Muscle of leg (tissue), 11 donors: ENCODE results near the gene PRMT9. TPM values are rescaled to one million over a fixed set of nuclear protein-coding genes. Genes with fewer than 3 reads are reported as not detected.

Experiments
- DNase-seq: peaks from one replicate; pipeline ENCODE4 v3.0.0; 2013
- H3K27ac ChIP-seq: one replicate; pipeline ENCODE4 v1.5.1; 2013; ENCODE audit warnings: mild to moderate bottlenecking, low read length, control low read depth
- H3K27me3 ChIP-seq: one replicate; pipeline ENCODE4 v1.6.1; 2013; ENCODE audit warnings: low read length; ENCODE audit not compliant: control insufficient read depth, insufficient read depth
- H3K36me3 ChIP-seq: one replicate; pipeline ENCODE4 v1.6.1; 2013; ENCODE audit warnings: low read length; ENCODE audit not compliant: control insufficient read depth, insufficient read depth
- H3K4me1 ChIP-seq: one replicate; pipeline ENCODE4 v1.6.1; 2013; ENCODE audit warnings: low read length; ENCODE audit not compliant: control insufficient read depth, insufficient read depth
- H3K4me3 ChIP-seq: one replicate; pipeline ENCODE4 v1.5.1; 2013; ENCODE audit warnings: low read length, control low read depth
- H3K9me3 ChIP-seq: replicated peaks from 2 replicates; pipeline ENCODE4 v1.6.1; 2013; ENCODE audit warnings: low read depth, low read length; ENCODE audit not compliant: control insufficient read depth
- whole genome bisulfite sequencing: methylation state at CpG from one replicate; pipeline ENCODE4 v1.1.5; 2013; ENCODE audit warnings: missing lambda C conversion rate; ENCODE audit not compliant: insufficient coverage; 5-methylcytosine and 5-hydroxymethylcytosine counted together
- polyA plus RNA-seq, 8 donors: library from polyadenylated mRNA; unstranded; fragments of 120-200 nt; gene quantifications; one replicate each; pipeline versions ENCODE4 v1.2.1 to v1.2.3, GENCODE V29; 2013; ENCODE audit warnings: inconsistent platforms in 1 of 8, low replicate concordance in 1 of 8; ENCODE audit not compliant: insufficient read length in 8 of 8, insufficient read depth in 1 of 8
- total RNA-seq: library from RNA; stranded (reverse); fragments of 120-200 nt; gene quantifications from one replicate; pipeline ENCODE4 v1.2.4, GENCODE V29; 2013

The PRMT9 gene
- total and polyA plus RNA-seq, 9 donors, result 9.0 to 14.2 (median 10.2) TPM

GRCh38 chr4:147599206-147599605, 84.8 kb downstream of the PRMT9 start:
- Histone ChIP-seq H3K4me3 (no peak overlapping the region), H3K27me3 (no peaks in the 10 kb centered on the region), H3K9me3 (no peaks in the 10 kb centered on the region), H3K27ac (no peak overlapping the region), H3K36me3 (no peaks in the 10 kb centered on the region), H3K4me1 (no peaks in the 10 kb centered on the region)
- no peak for DNase-seq
- no CpG with 5 or more reads among the region's 1 CpG for WGBS

GRCh38 chr4:147597561-147597960, 86.4 kb downstream of the PRMT9 start:
- no peak overlapping the region for H3K4me3 ChIP-seq
- no peaks in the 10 kb centered on the region for H3K27me3 ChIP-seq
- no peaks in the 10 kb centered on the region for H3K9me3 ChIP-seq
- WGBS, result no CpG with 5 or more reads among the region's 2 CpGs
- H3K27ac ChIP-seq, result no peak overlapping the region
- no peaks in the 10 kb centered on the region for H3K36me3 ChIP-seq
- DNase-seq, result no peak
- H3K4me1 ChIP-seq, result no peaks in the 10 kb centered on the region

DNA sequence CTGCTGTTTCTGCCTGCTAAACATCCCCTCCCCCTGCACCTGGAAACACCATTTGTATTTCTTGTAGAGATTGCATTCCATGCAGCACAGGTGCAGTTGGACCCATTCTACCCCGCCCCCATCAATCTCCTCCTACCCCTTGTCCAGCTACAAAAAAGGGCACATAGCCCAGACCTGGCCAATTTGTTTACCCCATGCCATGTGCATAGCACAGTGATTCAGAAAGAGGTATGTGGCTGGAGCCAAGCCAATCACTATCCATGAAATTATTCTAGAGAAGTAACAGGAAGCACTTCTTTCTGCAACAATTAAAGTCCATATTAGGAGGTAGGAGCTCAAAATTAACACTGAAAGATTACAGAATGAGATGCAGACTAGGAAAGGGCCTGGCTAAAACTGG, 87.0 kb downstream of the PRMT9 start:
- H3K4me1 ChIP-seq, result no peaks in the 10 kb centered on the region
- no peak for DNase-seq
- H3K36me3 ChIP-seq, result no peaks in the 10 kb centered on the region
- WGBS, result no CpG with 5 or more reads among the region's 1 CpG
- H3K4me3 ChIP-seq, result no peak overlapping the region
- H3K27ac ChIP-seq, result no peak overlapping the region
- no peaks in the 10 kb centered on the region for H3K9me3 ChIP-seq
- no peaks in the 10 kb centered on the region for H3K27me3 ChIP-seq

GRCh38 chr4:147596377-147596776, 87.6 kb downstream of the PRMT9 start:
- peak; percentile 46 for DNase-seq
- no CpG with 5 or more reads among the region's 1 CpG for WGBS
- no peaks in the 10 kb centered on the region for H3K9me3 ChIP-seq

DNA sequence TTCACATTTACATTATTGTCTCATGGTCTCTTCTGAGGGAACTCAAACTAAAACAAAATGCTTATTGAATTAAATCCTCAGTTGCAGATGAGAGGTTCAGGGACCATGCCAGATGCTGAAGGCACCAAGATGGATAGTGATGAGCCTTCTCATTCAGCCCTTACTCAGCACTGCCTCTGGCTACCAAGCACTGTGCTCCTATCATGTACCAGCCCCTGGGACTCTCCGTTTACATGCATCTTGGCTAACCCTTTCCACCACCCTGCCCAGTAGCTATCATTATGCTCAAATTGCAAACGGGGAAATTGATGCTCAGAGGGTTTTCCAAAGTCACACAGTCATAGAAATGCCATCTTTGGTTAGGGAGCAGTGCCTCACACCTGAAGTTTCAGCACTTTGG, 89.4 kb downstream of the PRMT9 start:
- Histone ChIP-seq H3K36me3 (no peaks in the 10 kb centered on the region), H3K4me3 (no peak overlapping the region), H3K27ac (no peak overlapping the region), H3K9me3 (no peaks in the 10 kb centered on the region), H3K27me3 (no peaks in the 10 kb centered on the region), H3K4me1 (no peaks in the 10 kb centered on the region)
- WGBS, result 75% methylated on average over 2 of the region's 2 CpGs
- no peak for DNase-seq

More at GRCh38 chr4:147596377-147596776, 87.6 kb downstream of the PRMT9 start:
- Histone ChIP-seq H3K4me1 (no peaks in the 10 kb centered on the region), H3K36me3 (no peaks in the 10 kb centered on the region), H3K27ac (no peak overlapping the region), H3K4me3 (no peak overlapping the region), H3K27me3 (no peaks in the 10 kb centered on the region)

DNA sequence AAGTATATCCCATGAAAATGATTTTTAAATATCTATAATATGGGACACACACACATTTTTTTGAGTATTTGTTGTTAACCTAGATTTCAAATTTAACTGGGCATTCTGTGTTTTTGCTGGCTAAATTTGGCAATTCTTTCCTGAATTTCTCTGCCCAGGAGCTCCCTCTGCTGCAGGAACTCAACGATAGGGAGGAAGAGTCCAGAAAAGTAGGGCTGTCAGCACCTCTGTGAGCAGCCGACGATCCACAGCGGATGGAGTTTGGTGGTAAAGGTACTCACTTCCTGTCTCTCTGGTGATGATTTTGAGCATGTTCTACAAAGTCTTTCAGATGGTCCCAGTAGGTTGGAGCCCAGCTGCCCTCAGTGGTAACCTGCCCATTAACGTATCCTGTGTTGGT, 89.9 kb downstream of the PRMT9 start:
- H3K27me3 ChIP-seq, result no peaks in the 10 kb centered on the region
- H3K4me3 ChIP-seq, result no peak overlapping the region
- WGBS, result 40% methylated on average over 1 of the region's 5 CpGs
- H3K27ac ChIP-seq, result no peak overlapping the region
- no peaks in the 10 kb centered on the region for H3K9me3 ChIP-seq
- DNase-seq, result no peak
- H3K4me1 ChIP-seq, result no peaks in the 10 kb centered on the region
- no peaks in the 10 kb centered on the region for H3K36me3 ChIP-seq

GRCh38 chr4:147591106-147591505, 92.9 kb downstream of the PRMT9 start:
- no peaks in the 10 kb centered on the region for H3K4me1 ChIP-seq
- H3K27me3 ChIP-seq, result no peaks in the 10 kb centered on the region
- no peak for DNase-seq
- H3K27ac ChIP-seq, result no peak overlapping the region
- no peaks in the 10 kb centered on the region for H3K9me3 ChIP-seq
- no peak overlapping the region for H3K4me3 ChIP-seq
- H3K36me3 ChIP-seq, result no peaks in the 10 kb centered on the region

GRCh38 chr4:147590249-147590920, 93.6 kb downstream of the PRMT9 start:
- no peaks in the 10 kb centered on the region for H3K9me3 ChIP-seq
- no peak overlapping the region for H3K27ac ChIP-seq
- H3K4me3 ChIP-seq, result no peak overlapping the region
- H3K4me1 ChIP-seq, result no peaks in the 10 kb centered on the region
- H3K36me3 ChIP-seq, result no peaks in the 10 kb centered on the region
- peak; percentile 84 for DNase-seq
- WGBS, result no CpG with 5 or more reads among the region's 12 CpGs
- no peaks in the 10 kb centered on the region for H3K27me3 ChIP-seq

DNA sequence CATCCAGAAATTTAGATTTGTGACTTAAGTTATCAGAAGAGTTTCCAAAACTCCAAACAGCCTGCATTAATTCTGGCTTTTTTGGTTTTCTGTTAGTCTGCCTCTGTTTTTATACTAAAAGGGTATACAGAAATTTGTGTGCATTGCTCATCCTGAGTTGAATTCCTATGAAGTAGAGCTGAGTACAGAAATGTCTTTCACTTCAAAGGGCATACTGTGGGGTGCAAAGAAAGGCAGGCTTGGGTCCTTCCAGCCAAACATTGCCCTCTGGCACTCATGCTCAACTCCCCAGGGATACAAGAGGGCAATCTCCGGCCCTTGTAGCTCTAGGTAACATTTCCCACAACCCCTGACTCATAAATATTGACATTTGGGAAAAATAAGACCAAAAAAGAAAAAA, 94.4 kb downstream of the PRMT9 start:
- Histone ChIP-seq H3K9me3 (no peaks in the 10 kb centered on the region), H3K4me3 (no peak overlapping the region), H3K4me1 (no peaks in the 10 kb centered on the region), H3K27ac (no peak overlapping the region), H3K36me3 (no peaks in the 10 kb centered on the region), H3K27me3 (no peaks in the 10 kb centered on the region)
- DNase-seq, result no peak
- WGBS, result no CpG with 5 or more reads among the region's 1 CpG
